GM18870 (cell line): ENCODE measurements around the gene AKR1B15.
"Not testable (repeated sequence)": the region's sequence is repeated elsewhere in the genome, so short reads cannot be mapped to it uniquely, and the experiment has no call there.

Experiments
- ATAC-seq: cut with Tn5 transposase; IDR thresholded peaks from one replicate; pipeline ENCODE4 v1.9.1; 2021; ENCODE audit warnings: moderate library complexity; ENCODE audit not compliant: unreplicated experiment

The AKR1B15 gene

GRCh38 chr7:134558370-134558769 lies 9.5 kb downstream of the AKR1B15 start:
- no peak for ATAC-seq

DNA sequence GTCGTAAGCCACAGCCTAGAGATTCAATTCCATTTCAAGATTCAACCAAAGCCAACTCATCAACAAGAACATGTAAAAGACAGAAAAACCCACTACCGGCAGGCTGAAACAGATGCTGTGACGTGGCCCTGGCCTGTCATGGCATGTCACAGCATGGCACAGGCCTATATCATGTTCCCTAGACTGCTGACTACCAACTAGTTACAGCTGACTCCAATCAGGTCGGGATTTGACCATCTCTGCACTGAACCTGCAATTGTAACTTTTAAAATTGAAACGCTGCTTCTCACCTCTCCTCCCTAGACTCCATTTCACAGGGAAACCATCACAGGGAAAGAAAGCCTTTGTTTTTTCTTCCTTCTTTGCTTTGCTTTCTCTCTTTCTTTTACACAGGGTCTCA lies 12.7 kb downstream of the AKR1B15 start:
- ATAC-seq, result not testable (repeated sequence)

DNA sequence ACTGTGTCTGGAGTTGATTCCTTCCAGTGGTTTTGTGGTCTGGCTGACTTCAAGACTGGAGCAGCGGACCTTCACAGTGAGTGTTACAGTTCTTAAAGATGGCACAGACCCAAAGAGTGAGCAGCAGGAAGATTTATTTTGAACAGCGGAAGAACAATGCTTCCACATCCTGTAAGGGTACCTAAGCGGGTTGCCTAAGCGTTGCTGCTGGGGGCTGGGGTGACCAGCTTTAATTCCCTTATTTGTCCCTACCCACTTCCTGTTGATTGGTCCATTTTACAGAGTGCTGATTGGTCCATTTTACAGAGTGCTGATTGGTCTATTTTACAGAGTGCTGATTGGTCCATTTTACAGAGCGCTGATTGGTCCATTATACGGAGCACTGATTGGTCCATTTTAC lies 13.2 kb downstream of the AKR1B15 start:
- ATAC-seq, result no peak

DNA sequence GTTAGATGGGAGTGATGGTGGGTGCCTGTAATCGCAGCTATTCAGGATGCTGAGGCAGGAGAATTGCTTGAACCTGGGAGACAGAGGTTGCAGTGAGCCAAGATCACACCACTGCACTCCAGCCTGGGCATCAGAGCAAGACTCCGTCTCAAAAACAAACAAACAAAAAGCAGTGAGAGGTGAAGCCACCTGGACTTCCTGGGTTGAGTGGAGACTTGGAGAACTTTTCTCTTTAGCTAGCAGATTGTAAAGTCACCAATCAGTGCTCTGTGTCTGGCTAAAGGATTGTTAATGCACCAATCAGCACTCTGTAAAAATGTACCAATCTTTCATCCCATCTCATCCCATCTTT lies 14.5 kb downstream of the AKR1B15 start:
- ATAC-seq, result not testable (repeated sequence)

DNA sequence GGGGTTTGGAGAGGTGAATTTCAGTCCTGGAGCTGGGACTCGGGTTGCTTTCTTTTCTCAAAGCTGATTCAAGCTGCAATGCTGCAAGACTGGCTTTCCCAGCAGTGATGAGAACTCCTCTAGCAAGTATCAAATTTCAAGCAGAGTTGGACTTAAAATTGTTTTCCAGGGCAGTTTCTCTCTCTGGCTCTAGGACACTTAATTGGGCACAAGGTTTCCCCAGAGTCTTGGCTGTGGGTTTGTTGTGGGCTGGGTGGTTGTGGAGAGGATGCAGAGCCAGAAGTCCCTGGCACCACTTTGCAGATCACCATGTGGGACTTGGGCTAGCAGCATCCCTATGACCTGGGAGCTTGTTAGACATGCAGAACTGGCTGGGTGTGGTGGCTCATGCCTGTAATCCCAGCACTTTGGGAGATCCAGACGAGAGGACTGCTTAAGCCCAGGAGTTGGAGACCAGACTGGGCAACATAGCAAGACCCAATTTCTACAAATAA lies 16.8 kb downstream of the AKR1B15 start:
- no peak for ATAC-seq

- ATAC-seq, result no peak
Observed at GRCh38 chr7:134567368-134567767, 18.5 kb downstream of the AKR1B15 start.

DNA sequence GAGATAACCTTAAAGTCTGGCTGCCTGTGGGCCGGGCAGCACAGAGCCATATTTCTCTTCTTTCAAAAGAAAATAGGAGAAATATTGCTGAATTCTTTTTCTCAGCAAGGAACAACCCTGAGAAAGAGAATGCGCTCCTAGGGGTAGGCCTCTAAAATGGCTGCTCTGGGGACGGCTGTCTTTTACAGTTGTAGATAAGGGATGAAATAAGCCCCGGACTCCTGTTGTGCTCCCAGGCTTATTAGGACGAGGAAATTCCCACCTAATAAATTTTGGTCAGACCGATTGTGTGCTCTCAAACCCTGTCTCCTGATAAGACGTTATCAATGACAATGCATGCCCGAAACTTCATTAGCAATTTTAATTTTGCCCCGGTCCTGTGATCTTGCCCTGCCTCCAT lies 21.1 kb downstream of the AKR1B15 start:
- not testable (repeated sequence) for ATAC-seq

DNA sequence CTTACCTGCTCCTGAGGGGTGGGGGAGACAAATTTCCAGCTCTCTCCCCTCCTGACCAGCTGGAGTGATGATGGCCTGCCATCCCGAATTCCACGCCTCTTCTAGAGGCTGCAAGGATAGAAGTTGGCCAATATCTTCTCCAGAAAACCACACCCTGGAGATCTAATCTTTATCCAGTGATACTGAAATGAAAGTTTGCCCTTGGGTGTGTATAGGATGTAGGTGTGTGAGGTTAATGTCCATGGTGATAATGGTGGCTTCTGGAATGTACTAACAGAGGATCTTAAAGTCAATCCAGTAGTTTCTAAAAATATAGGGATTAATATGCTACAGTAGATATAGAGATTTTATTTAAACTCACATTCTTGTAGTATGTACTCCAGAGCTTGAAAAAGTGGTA lies 22.2 kb downstream of the AKR1B15 start:
- ATAC-seq, result no peak

DNA sequence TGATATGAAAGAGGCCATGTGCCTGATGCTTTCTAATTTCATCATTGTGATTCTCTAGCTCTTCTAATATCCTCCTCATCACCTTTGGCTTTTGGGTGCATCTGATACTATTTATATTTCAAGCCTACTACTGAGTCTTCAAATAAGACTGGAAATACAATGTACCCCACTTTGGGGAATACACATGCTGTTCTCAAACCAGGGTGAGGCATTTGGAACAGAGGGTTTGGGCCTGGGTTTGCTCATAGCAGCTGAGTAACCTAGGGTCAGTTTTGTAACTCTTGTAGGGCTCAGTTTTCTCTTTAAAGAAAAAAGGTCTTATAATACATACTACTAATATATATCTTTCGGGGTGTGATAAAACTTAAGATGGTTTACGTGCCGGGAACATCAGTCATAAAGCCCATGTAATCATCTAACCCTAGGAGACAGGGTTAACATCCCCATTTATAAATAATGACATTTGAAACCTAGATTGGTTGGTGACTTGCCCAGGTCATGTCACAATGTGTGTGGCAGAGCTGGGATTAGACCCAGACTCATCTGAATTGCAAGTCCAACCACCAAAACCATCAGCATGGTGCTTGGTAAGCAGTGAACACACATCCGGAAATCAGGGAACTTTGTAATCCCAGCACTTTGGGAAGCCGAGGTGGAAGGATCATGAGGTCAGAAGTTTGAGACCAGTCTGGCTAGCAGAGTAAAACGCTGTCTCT lies 23.0 kb downstream of the AKR1B15 start:
- ATAC-seq, result no peak

- no peak for ATAC-seq
Observed at GRCh38 chr7:134574322-134574721, 25.4 kb downstream of the AKR1B15 start.

- ATAC-seq, result no peak
Observed at GRCh38 chr7:134584290-134584689, 35.4 kb downstream of the AKR1B15 start.

DNA sequence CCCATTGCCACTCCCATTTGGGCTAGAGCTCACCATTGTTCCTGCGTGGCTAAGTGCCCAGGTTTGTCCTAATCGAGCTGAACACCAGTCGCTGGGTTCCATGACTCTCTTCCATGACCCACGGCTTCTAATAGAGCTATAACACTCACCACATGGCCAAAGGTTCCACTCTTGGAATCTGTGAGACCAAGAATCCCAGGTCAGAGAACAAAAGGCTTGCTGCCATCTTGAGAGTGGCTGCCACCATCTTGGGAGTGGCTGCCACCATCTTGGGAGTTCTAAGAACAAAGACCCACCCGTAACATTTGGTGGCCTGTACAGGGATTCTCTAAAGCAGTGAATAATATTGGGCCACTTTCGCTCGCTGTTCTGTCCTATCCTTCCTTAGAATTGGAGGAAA lies 37.0 kb downstream of the AKR1B15 start:
- no peak for ATAC-seq

GRCh38 chr7:134587750-134588149 lies 38.8 kb downstream of the AKR1B15 start:
- no peak for ATAC-seq

DNA sequence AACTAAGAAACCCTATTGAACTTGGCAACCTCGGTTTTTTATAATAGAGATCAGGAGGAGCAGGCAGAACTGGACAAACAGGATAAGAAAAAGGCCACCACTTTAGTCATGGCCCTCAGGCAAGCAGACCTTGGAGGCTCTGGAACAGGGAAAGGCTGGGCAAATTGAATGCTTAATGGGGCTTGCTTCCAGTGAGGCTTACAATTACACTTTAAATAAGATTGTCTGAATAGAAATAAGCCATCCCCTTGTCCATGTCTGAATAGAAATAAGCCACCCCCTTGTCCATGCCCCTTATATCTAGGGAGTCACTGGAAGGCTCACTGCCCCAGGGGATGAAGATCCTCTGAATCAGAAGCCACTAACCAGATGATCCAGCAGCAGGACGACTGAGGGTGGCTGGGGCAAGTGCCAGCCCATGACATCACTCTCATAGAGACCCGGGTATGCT lies 40.6 kb downstream of the AKR1B15 start:
- ATAC-seq, result no peak

DNA sequence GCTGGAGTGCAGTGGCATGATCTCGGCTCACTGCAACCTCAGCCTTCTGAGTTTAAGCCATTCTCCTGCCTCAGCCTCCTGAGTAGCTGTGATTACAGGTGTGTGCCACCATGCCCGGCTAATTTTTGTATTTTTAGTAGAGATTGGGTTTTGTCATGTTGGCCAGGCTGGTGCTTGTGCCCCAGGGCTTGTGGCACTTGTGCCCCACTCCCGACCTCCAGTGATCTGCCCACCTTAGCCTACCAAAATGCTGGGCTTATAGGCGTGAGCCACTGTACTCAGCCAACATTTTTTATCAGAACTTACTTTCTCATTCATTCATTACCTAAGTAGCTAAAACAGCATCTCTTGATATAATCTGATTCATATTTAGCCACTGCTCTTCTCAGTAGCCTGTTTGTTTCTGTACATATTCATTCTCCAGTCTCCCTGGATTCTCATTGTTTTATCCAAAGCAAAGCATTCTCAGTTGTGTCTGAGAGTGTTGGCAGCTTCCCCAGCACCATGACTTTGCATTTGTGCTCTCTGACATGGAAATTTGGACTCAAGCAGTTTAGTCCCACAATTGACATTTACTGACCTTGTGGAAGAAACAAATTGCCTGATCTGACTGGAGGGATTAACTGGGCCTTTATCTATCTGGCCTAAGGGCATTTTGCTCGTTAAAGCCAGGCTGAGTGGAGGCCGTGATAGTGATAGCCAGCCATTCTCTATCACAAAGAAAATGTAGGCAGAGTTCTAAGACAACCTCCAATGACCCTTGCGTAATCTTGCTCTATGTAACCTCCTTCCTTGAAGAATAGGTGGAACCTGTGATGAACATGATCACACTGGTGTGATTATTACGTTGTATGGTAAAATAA lies 44.9 kb downstream of the AKR1B15 start:
- ATAC-seq, result no peak

- ATAC-seq, result no peak
Observed at GRCh38 chr7:134594877-134595276, 46.0 kb downstream of the AKR1B15 start.

- ATAC-seq, result no peak
Observed at GRCh38 chr7:134599371-134599770, 50.5 kb downstream of the AKR1B15 start.

GRCh38 chr7:134601459-134601858 lies 52.5 kb downstream of the AKR1B15 start:
- ATAC-seq, result no peak

DNA sequence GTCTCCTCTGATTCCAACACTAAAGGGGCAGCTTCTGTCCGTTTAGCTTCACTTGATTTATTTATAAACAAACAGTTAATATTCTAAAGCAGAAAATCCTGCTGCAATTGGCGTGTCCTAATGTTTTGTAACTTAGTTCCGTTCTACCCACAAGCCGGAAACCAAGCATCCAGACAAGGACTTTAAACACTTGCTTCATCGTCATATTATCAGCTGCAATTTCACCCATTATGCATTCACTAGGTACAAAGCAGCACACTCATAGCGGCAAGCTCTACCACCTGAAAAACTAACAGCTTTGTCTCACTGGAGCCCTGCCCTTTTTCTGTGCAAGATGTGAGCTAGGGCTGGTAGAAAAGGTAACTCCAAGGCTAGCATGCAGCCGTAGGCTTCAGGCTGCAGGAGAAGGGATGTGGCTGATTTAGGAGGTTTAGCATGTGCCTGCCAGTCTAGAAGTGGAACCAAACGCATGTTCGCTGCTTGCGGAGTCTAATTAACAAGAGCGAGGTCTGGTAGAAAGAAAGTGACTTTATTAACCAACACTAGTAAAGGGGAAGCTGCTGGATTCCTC lies 54.1 kb downstream of the AKR1B15 start:
- no peak for ATAC-seq

DNA sequence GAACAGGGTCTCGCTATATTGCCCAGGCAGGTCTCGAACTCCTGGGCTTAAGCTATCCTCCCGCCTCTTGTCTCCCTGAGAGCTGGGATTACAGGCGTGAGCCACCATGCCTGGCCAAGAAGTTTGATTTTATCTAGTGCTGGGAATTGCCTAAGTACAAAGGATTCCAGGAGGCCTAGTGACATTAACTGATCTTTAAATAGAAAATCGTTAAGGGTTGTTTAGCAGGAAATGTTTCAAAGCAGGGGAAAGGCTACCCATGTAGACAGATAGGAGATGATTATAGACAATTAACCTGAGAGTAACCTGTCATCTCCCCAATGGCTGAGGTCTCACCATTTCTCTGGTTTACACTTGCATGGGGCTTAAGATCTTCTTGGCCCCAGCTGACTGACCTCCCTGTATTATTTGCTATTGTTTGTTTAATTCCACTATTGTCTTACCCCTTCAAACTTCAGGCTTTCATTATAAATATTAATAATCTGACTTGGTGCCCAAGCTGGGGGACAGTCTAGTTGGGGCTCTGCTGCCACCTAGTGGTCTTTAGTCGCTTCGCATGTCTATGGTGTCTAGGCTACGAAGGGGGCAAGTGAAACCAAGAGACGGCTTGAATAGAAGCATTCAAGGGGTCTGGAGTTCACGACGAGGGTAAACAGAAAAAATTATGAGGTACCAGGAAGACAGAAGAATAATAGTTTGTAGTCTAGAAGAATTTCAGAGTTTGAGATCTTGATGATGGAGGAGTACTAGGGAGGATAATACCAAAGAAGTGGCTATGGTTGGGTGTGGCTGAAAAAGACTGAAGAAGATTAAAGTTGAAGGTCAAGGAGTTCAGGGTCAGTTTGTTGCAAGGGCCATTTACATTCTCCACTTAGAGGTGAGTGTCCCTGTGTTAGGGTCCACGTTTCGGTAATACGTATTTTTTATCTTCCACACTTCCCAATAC lies 57.3 kb downstream of the AKR1B15 start:
- ATAC-seq, result peak; percentile 50
